Prostate gland (tissue), 2 donors: Measurements from ENCODE around the gene ABHD2.

ENCODE experiments used
- POLR2A ChIP-seq: fragments of 450-650 bp; IDR thresholded peaks from one replicate; pipeline ENCODE4 v1.6.1; 2016; ENCODE audit warnings: antibody characterized with exemption, mild to moderate bottlenecking
- TF ChIP-seq, protein P1 (sequence below), 4 experiments: fragments of 200-600 bp in 2 of 4; fragments of 450-650 bp in 2 of 4; sonication (generic) in 2 of 4; IDR thresholded peaks; 1 replicate in 3 of 4; 2 replicates in 1 of 4; pipeline ENCODE4 v1.5.1; 2016 to 2019; ENCODE audit warnings: antibody characterized with exemption in 4 of 4, mild to moderate bottlenecking in 2 of 4, moderate library complexity in 2 of 4

DNA sequence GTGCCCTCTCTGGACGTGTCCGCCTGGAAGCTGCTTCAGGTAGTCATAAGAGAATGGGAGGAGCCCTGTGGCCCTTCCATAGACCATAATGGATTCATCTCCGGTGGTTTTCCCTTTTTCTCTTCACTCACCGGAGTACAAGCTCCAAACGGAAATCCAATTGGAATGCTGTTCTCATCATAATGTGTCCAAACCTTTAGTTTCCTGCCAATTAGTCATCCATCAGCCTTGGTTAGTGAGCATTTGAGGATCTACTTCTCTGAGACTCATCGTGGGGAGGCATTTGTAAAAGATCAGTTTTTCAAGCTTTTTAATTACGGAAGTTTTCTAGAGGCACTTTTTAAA, 34.9 kb downstream of the ABHD2 start:
- TF ChIP-seq, protein P1, sequence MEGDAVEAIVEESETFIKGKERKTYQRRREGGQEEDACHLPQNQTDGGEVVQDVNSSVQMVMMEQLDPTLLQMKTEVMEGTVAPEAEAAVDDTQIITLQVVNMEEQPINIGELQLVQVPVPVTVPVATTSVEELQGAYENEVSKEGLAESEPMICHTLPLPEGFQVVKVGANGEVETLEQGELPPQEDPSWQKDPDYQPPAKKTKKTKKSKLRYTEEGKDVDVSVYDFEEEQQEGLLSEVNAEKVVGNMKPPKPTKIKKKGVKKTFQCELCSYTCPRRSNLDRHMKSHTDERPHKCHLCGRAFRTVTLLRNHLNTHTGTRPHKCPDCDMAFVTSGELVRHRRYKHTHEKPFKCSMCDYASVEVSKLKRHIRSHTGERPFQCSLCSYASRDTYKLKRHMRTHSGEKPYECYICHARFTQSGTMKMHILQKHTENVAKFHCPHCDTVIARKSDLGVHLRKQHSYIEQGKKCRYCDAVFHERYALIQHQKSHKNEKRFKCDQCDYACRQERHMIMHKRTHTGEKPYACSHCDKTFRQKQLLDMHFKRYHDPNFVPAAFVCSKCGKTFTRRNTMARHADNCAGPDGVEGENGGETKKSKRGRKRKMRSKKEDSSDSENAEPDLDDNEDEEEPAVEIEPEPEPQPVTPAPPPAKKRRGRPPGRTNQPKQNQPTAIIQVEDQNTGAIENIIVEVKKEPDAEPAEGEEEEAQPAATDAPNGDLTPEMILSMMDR (IDR thresholded peaks at IDR 0.05) = no peak
- TF ChIP-seq POLR2A = no peak
